Measurements from ENCODE around the gene UBE2K. TPM values are rescaled to one million over a fixed set of nuclear protein-coding genes. Genes with fewer than 3 reads are reported as not detected.

The UBE2K gene
- total and polyA plus RNA-seq, 2 of the 13 experiments (the other 11 are each of a cell fraction or from before 2014, with no cell fraction given) = 36.2 to 81.0 TPM

- TF ChIP-seq ZNF264 (CRISPR knock-in tag; IDR thresholded peaks at IDR 0.05) (0 out of 2 replicates have a peak, but pooled peaks have one; percentile 28), RFXANK (CRISPR knock-in tag; IDR thresholded peaks at IDR 0.05) (no peak), ZKSCAN5 (CRISPR knock-in tag; IDR thresholded peaks at IDR 0.05) (peak; percentile 94), THAP8 (CRISPR knock-in tag; IDR thresholded peaks at IDR 0.05; ENCODE audit: borderline replicate concordance) (no peak), EEA1 (CRISPR knock-in tag; IDR thresholded peaks at IDR 0.05; ENCODE audit: borderline replicate concordance) (no peak; the same call in 1 of the 2 replicates), PAWR (CRISPR knock-in tag; IDR thresholded peaks at IDR 0.05; ENCODE audit: borderline replicate concordance) (no peak), ZSCAN9 (CRISPR knock-in tag; IDR thresholded peaks at IDR 0.05; ENCODE audit: borderline replicate concordance) (no peak), MEF2D (CRISPR knock-in tag; IDR thresholded peaks at IDR 0.05) (no peak; the same call in 1 of the 2 replicates), TFAP4 (IDR thresholded peaks at IDR 0.05; ENCODE audit: borderline replicate concordance, low read depth) (no peak), FOXC1 (CRISPR knock-in tag; IDR thresholded peaks at IDR 0.05; ENCODE audit: borderline replicate concordance) (no peak), ZMYM2 (CRISPR knock-in tag; IDR thresholded peaks at IDR 0.05) (no peak), HNRNPH1 (optimal IDR thresholded peaks at IDR 0.05; ENCODE audit: low read depth, low read length) (no peak), SMARCC2 (IDR thresholded peaks at IDR 0.05) (no peak), ZNF691 (CRISPR knock-in tag; IDR thresholded peaks at IDR 0.05; ENCODE audit: borderline replicate concordance, low read depth) (peak; percentile 47), TAF1 (CRISPR knock-in tag; IDR thresholded peaks at IDR 0.05) (peak; percentile 86), ZNF589 (CRISPR knock-in tag; conservative IDR thresholded peaks at IDR 0.05) (0 out of 2 replicates have a peak, but pooled peaks have one; percentile 71), DMAP1 (CRISPR knock-in tag; IDR thresholded peaks at IDR 0.05) (peak; percentile 75), HNF4A (CRISPR knock-in tag; IDR thresholded peaks at IDR 0.05) (0 out of 2 replicates have a peak, but pooled peaks have one; percentile 1), NFKBIZ (CRISPR knock-in tag; IDR thresholded peaks at IDR 0.05) (0 out of 2 replicates have a peak, but pooled peaks have one; percentile 31), PCBP1 (IDR thresholded peaks at IDR 0.05; ENCODE audit: borderline replicate concordance, low read depth, low read length) (no peak), SMAD1 (CRISPR knock-in tag; IDR thresholded peaks at IDR 0.05; ENCODE audit: borderline replicate concordance, low read depth) (0 out of 2 replicates have a peak, but pooled peaks have one; percentile 45), PAF1 (CRISPR knock-in tag; IDR thresholded peaks at IDR 0.05) (no peak)
- TF ChIP-seq, protein P1, sequence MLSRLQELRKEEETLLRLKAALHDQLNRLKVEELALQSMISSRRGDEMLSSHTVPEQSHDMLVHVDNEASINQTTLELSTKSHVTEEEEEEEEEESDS (CRISPR knock-in tag; IDR thresholded peaks at IDR 0.05; ENCODE audit: borderline replicate concordance) = peak; percentile 68; the same call in 1 of the 2 replicates
- TF ChIP-seq, protein P2, sequence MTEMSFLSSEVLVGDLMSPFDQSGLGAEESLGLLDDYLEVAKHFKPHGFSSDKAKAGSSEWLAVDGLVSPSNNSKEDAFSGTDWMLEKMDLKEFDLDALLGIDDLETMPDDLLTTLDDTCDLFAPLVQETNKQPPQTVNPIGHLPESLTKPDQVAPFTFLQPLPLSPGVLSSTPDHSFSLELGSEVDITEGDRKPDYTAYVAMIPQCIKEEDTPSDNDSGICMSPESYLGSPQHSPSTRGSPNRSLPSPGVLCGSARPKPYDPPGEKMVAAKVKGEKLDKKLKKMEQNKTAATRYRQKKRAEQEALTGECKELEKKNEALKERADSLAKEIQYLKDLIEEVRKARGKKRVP (CRISPR knock-in tag; IDR thresholded peaks at IDR 0.05) = peak in 1 of 2 experiments; percentile 19; a peak in 1 of 4 replicates
- TF ChIP-seq, protein P3, sequence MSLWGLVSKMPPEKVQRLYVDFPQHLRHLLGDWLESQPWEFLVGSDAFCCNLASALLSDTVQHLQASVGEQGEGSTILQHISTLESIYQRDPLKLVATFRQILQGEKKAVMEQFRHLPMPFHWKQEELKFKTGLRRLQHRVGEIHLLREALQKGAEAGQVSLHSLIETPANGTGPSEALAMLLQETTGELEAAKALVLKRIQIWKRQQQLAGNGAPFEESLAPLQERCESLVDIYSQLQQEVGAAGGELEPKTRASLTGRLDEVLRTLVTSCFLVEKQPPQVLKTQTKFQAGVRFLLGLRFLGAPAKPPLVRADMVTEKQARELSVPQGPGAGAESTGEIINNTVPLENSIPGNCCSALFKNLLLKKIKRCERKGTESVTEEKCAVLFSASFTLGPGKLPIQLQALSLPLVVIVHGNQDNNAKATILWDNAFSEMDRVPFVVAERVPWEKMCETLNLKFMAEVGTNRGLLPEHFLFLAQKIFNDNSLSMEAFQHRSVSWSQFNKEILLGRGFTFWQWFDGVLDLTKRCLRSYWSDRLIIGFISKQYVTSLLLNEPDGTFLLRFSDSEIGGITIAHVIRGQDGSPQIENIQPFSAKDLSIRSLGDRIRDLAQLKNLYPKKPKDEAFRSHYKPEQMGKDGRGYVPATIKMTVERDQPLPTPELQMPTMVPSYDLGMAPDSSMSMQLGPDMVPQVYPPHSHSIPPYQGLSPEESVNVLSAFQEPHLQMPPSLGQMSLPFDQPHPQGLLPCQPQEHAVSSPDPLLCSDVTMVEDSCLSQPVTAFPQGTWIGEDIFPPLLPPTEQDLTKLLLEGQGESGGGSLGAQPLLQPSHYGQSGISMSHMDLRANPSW (CRISPR knock-in tag; IDR thresholded peaks at IDR 0.05; ENCODE audit: borderline replicate concordance) = peak; percentile 62; the same call in 1 of the 2 replicates
Observed at GRCh38 chr4:39697740-39698423, at the start of gene UBE2K (continued).

Data from HepG2 (cell line).